Cardiac fibroblast (primary cell): Measurements from ENCODE around the gene UVSSA.

ENCODE experiments used
- DNase-seq, 2 donors: peaks; one replicate each; pipeline versions ENCODE4 v3.0.0 to v3.0.0-alpha.2; 2010; ENCODE audit warnings: low read depth in 2 of 2
- H3K4me3 ChIP-seq, 2 donors: replicated peaks in 1 of 2; 1 replicate in 1 of 2; 2 replicates in 1 of 2; pipeline ENCODE4 v1.5.1; 2011; ENCODE audit warnings: low read depth in 2 of 2, low read length in 2 of 2, mild to moderate bottlenecking in 2 of 2, moderate library complexity in 1 of 2
- CTCF ChIP-seq: IDR thresholded peaks from one replicate; pipeline ENCODE4 v1.5.1; 2011; ENCODE audit warnings: low read depth, mild to moderate bottlenecking, low read length, inconsistent platforms

The UVSSA gene

GRCh38 chr4:1365271-1366178 is 18.5 kb downstream of the UVSSA start:
- DNase-seq: no peak
- H3K4me3 ChIP-seq: no peak overlapping the region
- TF ChIP-seq CTCF: no peak

GRCh38 chr4:1366371-1367229 is 19.6 kb downstream of the UVSSA start:
- no peak for DNase-seq
- H3K4me3 ChIP-seq: no peak overlapping the region
- no peak for TF ChIP-seq CTCF

DNA sequence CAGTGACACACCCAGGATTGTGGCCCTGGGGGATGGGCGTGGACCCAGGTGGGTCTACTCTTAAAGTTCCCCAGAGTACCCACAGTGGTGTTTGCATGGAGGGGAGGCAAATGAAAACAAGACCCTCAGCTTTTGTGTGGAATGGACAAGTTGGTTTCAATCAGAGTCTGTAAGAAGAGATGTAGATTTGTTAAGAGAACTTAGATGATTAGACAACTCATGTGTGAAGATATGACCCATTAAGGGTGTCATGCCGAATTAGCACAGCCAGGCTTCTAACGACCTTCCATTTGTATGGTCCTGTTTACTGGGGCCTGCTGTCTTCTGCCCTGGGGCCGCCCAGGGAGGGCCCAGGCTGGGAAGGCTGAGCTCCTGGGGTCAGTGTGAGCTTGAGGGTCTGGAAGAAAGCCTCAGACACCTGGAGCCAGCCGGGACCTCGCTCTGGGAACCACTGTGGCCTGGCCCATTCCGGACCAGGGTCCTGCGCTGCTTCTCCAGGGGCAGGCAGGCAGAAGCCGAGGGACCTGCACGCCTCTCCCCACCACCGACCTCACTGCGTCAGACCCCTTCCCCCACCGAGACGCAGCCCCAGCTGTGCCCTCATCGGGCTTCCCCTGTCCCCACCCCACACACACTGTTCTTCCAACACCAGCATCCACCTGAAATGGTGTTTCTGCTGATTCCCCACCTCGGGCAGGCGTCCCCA is 20.4 kb downstream of the UVSSA start:
- no peak for TF ChIP-seq CTCF
- no peak overlapping the region for H3K4me3 ChIP-seq
- DNase-seq: no peak

DNA sequence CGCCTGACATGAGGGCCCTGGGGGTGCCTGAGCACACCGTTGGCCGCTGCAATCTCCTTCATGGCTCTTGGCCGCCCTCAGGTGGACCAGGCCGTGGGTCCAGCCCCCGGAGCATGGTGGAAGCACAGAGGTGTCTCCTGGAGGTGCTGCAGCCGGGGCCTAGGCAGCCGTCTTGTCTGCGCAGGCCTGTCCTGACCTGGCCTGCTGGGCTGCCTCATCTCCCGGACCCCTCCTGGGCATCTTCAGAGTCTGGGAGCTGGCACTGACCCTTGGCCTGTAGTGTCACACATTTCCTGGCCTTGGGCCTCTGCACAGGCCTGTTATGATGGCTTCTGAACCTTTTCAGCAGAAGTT is 20.9 kb downstream of the UVSSA start:
- H3K4me3 ChIP-seq: no peak overlapping the region
- DNase-seq: no peak
- no peak for TF ChIP-seq CTCF

GRCh38 chr4:1368421-1369090 is 21.5 kb downstream of the UVSSA start:
- DNase-seq: no peak
- H3K4me3 ChIP-seq: no peak overlapping the region
- TF ChIP-seq CTCF: no peak

DNA sequence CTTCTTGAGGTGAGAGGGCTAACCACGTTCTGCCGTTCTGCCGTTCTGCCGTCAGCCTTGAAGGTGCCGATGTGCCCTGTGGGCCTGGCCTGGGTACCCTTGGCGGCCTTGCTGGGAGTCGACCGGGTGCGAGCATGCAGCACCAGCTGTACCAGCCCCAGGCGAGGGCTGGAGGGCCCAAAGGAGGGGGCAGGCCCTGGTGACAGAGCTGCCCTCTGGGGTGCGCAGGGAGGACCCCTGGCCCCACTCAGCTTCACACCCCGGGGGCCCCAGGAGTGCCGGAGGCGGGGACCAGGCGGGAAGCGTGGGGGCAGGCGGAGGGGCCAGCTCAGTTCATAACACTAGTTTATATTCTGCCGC is 22.1 kb downstream of the UVSSA start:
- no peak overlapping the region for H3K4me3 ChIP-seq
- no peak for DNase-seq
- TF ChIP-seq CTCF: no peak
